H1 (cell line): ENCODE results near the gene PXDC1. TPM values are rescaled to one million over a fixed set of nuclear protein-coding genes. Genes with fewer than 3 reads are reported as not detected.

Experiments used
- CTCF ChIA-PET: fragments of 300-600 bp; sonication (Branson Sonifier 250); formaldehyde crosslinking; loops from one replicate; lab custom pipeline; 2021; ENCODE audit not compliant: partially characterized antibody; lab: Charles Lee
- POLR2A ChIA-PET: fragments of 300-600 bp; sonication (Branson Sonifier 250); formaldehyde crosslinking; loops from one replicate; lab custom pipeline; 2021; ENCODE audit warnings: inconsistent platforms; ENCODE audit not compliant: partially characterized antibody; lab: Charles Lee
- DNase-seq, 2 experiments: peaks; one replicate each; pipeline versions ENCODE4 v3.0.0 to v3.0.0-alpha.2; 2010 to 2022; ENCODE audit warnings: low spot score in 2 of 2, low read depth in 1 of 2, mixed read lengths in 1 of 2
- FAIRE-seq: peaks from 2 replicates; lab custom pipeline; 2011; peaks lifted over from hg19 to GRCh38; lab: Jason Lieb, UNC
- H2AFZ ChIP-seq: 2 replicates; pipeline ENCODE4 v1.8.1; 2012; ENCODE audit warnings: low read length, inconsistent platforms
- H2AK5ac ChIP-seq: 2 replicates; pipeline ENCODE4 v1.6.1; 2013; ENCODE audit warnings: low read depth, low read length
- H2BK120ac ChIP-seq: replicated peaks from 2 replicates; pipeline ENCODE3; 2013; ENCODE audit warnings: low read depth, low read length, inconsistent platforms
- H2BK12ac ChIP-seq: 2 replicates; pipeline ENCODE4 v1.6.1; 2013; ENCODE audit warnings: low read depth, low read length
- H2BK15ac ChIP-seq: 2 replicates; pipeline ENCODE4 v1.6.1; 2013; ENCODE audit warnings: low read length
- H2BK20ac ChIP-seq: 2 replicates; pipeline ENCODE4 v1.6.1; 2013; ENCODE audit warnings: low read length
- H2BK5ac ChIP-seq: 2 replicates; pipeline ENCODE4 v1.6.1; 2013; ENCODE audit warnings: low read depth, low read length
- H3K14ac ChIP-seq: 2 replicates; pipeline ENCODE4 v1.6.1; 2013; ENCODE audit warnings: inconsistent platforms; ENCODE audit not compliant: insufficient read length
- H3K18ac ChIP-seq: 2 replicates; pipeline ENCODE4 v1.6.1; 2013; ENCODE audit warnings: low read length; ENCODE audit errors: extremely low read depth
- H3K23ac ChIP-seq: 2 replicates; pipeline ENCODE4 v1.6.1; 2013; ENCODE audit warnings: inconsistent platforms; ENCODE audit not compliant: insufficient read length
- H3K23me2 ChIP-seq: 2 replicates; pipeline ENCODE4 v1.6.1; 2013; ENCODE audit warnings: low read depth, low read length
- H3K27ac ChIP-seq: 2 replicates; pipeline ENCODE4 v1.6.1; 2011; ENCODE audit warnings: low read depth, low read length, inconsistent platforms
- H3K27me3 ChIP-seq, 4 experiments: replicated peaks in 1 of 4; 1 replicate in 1 of 4; 2 replicates in 3 of 4; pipeline versions ENCODE4 v1.6.1 to v1.8.1; 2011 to 2013; ENCODE audit warnings: low read length in 3 of 4, mild to moderate bottlenecking in 3 of 4, inconsistent platforms in 2 of 4, mixed read lengths in 2 of 4, moderate library complexity in 1 of 4; ENCODE audit not compliant: control insufficient read depth in 3 of 4, insufficient read depth in 3 of 4; ENCODE audit errors: extremely low read depth in 1 of 4
- H3K36me3 ChIP-seq, 4 experiments: 2 replicates each; pipeline versions ENCODE4 v1.6.1 to v1.8.1; 2011 to 2013; ENCODE audit warnings: mild to moderate bottlenecking in 4 of 4, low read length in 3 of 4, moderate library complexity in 2 of 4, control low read depth in 1 of 4, inconsistent platforms in 1 of 4; ENCODE audit not compliant: insufficient read depth in 4 of 4, control insufficient read depth in 2 of 4
- H3K4ac ChIP-seq: replicated peaks from 2 replicates; pipeline ENCODE3; 2013; ENCODE audit warnings: low read length, low read depth, mixed read lengths, inconsistent platforms; ENCODE audit not compliant: insufficient read length
- H3K4me1 ChIP-seq, 4 experiments: replicated peaks in 1 of 4; 1 replicate in 1 of 4; 2 replicates in 3 of 4; pipeline versions ENCODE4 v1.6.1 to v1.8.1; 2011 to 2013; ENCODE audit warnings: low read length in 3 of 4, inconsistent platforms in 2 of 4, mixed read lengths in 1 of 4; ENCODE audit not compliant: insufficient read depth in 4 of 4, control insufficient read depth in 3 of 4
- H3K4me2 ChIP-seq, 2 experiments: 2 replicates each; pipeline versions ENCODE4 v1.6.1 to v1.8.1; 2011 to 2013; ENCODE audit warnings: low read depth in 2 of 2, low read length in 2 of 2, control low read depth in 1 of 2, inconsistent platforms in 1 of 2, mild to moderate bottlenecking in 1 of 2; ENCODE audit not compliant: insufficient read depth in 1 of 2
- H3K4me3 ChIP-seq, 4 experiments: fragments of 200-600, 300-600 bp in 1 of 4; sonication (generic), shearing (Covaris generic), sonication (Bioruptor Twin) in 1 of 4; 2 replicates each; pipeline versions ENCODE4 v1.5.1 to v1.8.1; 2011 to 2016; ENCODE audit warnings: low read length in 4 of 4, low read depth in 3 of 4, control low read depth in 2 of 4, inconsistent platforms in 2 of 4, mild to moderate bottlenecking in 2 of 4, mixed read lengths in 1 of 4, moderate library complexity in 1 of 4; ENCODE audit not compliant: insufficient read depth in 2 of 4; ENCODE audit errors: extremely low read depth in 1 of 4
- H3K56ac ChIP-seq: replicated peaks from 2 replicates; pipeline ENCODE3; 2013; ENCODE audit warnings: low read depth, mild to moderate bottlenecking, mixed read lengths, low read length, inconsistent platforms; ENCODE audit not compliant: insufficient read length
- H3K79me1 ChIP-seq: 2 replicates; pipeline ENCODE4 v1.6.1; 2013; ENCODE audit warnings: low read depth, low read length, control low read depth
- H3K79me2 ChIP-seq, 2 experiments: 2 replicates each; pipeline versions ENCODE4 v1.6.1 to v1.8.1; 2012 to 2013; ENCODE audit warnings: low read length in 2 of 2, mild to moderate bottlenecking in 2 of 2, inconsistent platforms in 1 of 2; ENCODE audit not compliant: insufficient read depth in 2 of 2, control insufficient read depth in 1 of 2
- H3K9ac ChIP-seq, 4 experiments: replicated peaks in 1 of 4; 1 replicate in 1 of 4; 2 replicates in 3 of 4; pipeline versions ENCODE4 v1.6.1 to v1.8.1; 2011 to 2013; ENCODE audit warnings: low read depth in 3 of 4, low read length in 3 of 4, control low read depth in 2 of 4, mild to moderate bottlenecking in 2 of 4, moderate library complexity in 2 of 4, inconsistent platforms in 1 of 4; ENCODE audit errors: extremely low read depth in 1 of 4
- H3K9me3 ChIP-seq, 2 experiments: 2 replicates each; pipeline versions ENCODE4 v1.6.1 to v1.8.1; 2012 to 2013; ENCODE audit warnings: mild to moderate bottlenecking in 2 of 2, moderate library complexity in 2 of 2, control low read depth in 1 of 2, inconsistent platforms in 1 of 2, low read depth in 1 of 2, low read length in 1 of 2, mixed read lengths in 1 of 2; ENCODE audit not compliant: insufficient read depth in 2 of 2
- H4K20me1 ChIP-seq, 2 experiments: replicated peaks in 1 of 2; 2 replicates each; pipeline versions ENCODE3 to v1.8.1; 2011 to 2013; ENCODE audit warnings: inconsistent platforms in 2 of 2, low read length in 2 of 2, mild to moderate bottlenecking in 1 of 2; ENCODE audit not compliant: insufficient read depth in 2 of 2, control insufficient read depth in 1 of 2
- H4K5ac ChIP-seq: 2 replicates; pipeline ENCODE4 v1.6.1; 2013; ENCODE audit warnings: low read length, low read depth, mixed read lengths, inconsistent platforms; ENCODE audit not compliant: insufficient read length
- H4K8ac ChIP-seq: 2 replicates; pipeline ENCODE4 v1.8.0; 2013; ENCODE audit warnings: mild to moderate bottlenecking, moderate library complexity, low read length, inconsistent platforms; ENCODE audit not compliant: insufficient read depth; ENCODE audit errors: extremely low read depth
- H4K91ac ChIP-seq: replicated peaks from 2 replicates; pipeline ENCODE3; 2013; ENCODE audit warnings: low read length, mixed read lengths, inconsistent platforms; ENCODE audit not compliant: insufficient read length
- BCL11A ChIP-seq, 2 experiments: IDR thresholded peaks; one replicate each; pipeline ENCODE4 v1.6.1; 2011; ENCODE audit warnings: low read depth in 2 of 2, low read length in 2 of 2, mild to moderate bottlenecking in 2 of 2
- EP300 ChIP-seq, 2 experiments: IDR thresholded peaks; 1 replicate in 1 of 2; 2 replicates in 1 of 2; pipeline ENCODE4 v1.6.1; 2011 to 2012; ENCODE audit warnings: low read depth in 2 of 2, low read length in 2 of 2, mild to moderate bottlenecking in 2 of 2, borderline replicate concordance in 1 of 2, inconsistent platforms in 1 of 2, moderate library complexity in 1 of 2
- EZH2 ChIP-seq: fragments of 200-600 bp; sonication (generic); IDR thresholded peaks from 2 replicates; pipeline ENCODE4 v1.7.1; 2012; ENCODE audit warnings: low read depth, mild to moderate bottlenecking, moderate library complexity, low read length, inconsistent platforms; ENCODE audit not compliant: severe bottlenecking
- FOSL1 ChIP-seq: IDR thresholded peaks from 2 replicates; pipeline ENCODE4 v1.6.1; 2011; ENCODE audit warnings: mild to moderate bottlenecking, low read depth, low read length, moderate library complexity; ENCODE audit not compliant: insufficient read depth
- NRF1 ChIP-seq: IDR thresholded peaks from 2 replicates; pipeline ENCODE4 v1.6.1; 2011; ENCODE audit warnings: mild to moderate bottlenecking, low read depth, low read length, improper control_type of control experiment
- POLR2A ChIP-seq, 2 experiments: IDR thresholded peaks; 1 replicate in 1 of 2; 2 replicates in 1 of 2; pipeline ENCODE4 v1.6.1; 2011; ENCODE audit warnings: low read depth in 2 of 2, low read length in 2 of 2, mild to moderate bottlenecking in 2 of 2; ENCODE audit errors: control extremely low read depth in 1 of 2
- RXRA ChIP-seq: IDR thresholded peaks from 2 replicates; pipeline ENCODE4 v1.6.1; 2011; ENCODE audit warnings: low read depth, mild to moderate bottlenecking, low read length, moderate library complexity; ENCODE audit not compliant: insufficient read depth
- SIN3A ChIP-seq, 2 experiments: IDR thresholded peaks in 1 of 2; conservative IDR thresholded peaks in 1 of 2; 2 replicates each; pipeline ENCODE4 v1.6.1; 2011 to 2012; ENCODE audit warnings: low read length in 2 of 2, improper control_type of control experiment in 1 of 2, low read depth in 1 of 2, mild to moderate bottlenecking in 1 of 2
- SIRT6 ChIP-seq: IDR thresholded peaks from one replicate; pipeline ENCODE4 v1.7.1; 2012; ENCODE audit warnings: low read length, inconsistent platforms
- SUZ12 ChIP-seq: fragments of 200-600 bp; sonication (generic); IDR thresholded peaks from 2 replicates; pipeline ENCODE4 v1.6.1; 2012; ENCODE audit warnings: mild to moderate bottlenecking, inconsistent platforms, low read length, moderate library complexity, mixed read lengths
- TCF12 ChIP-seq: IDR thresholded peaks from 2 replicates; pipeline ENCODE4 v1.6.1; 2011; ENCODE audit warnings: low read depth, mild to moderate bottlenecking, low read length
- WGBS, 2 experiments: shearing (Covaris generic) in 1 of 2; methylation state at CpG; one replicate each; pipeline versions ENCODE4 v1.1.6 to v1.1.7; 2013 to 2015; ENCODE audit warnings: low lambda C conversion rate in 2 of 2, mixed read lengths in 2 of 2, inconsistent platforms in 1 of 2, low coverage in 1 of 2, missing lambda C conversion rate in 1 of 2; ENCODE audit not compliant: insufficient replicate concordance in 2 of 2, insufficient coverage in 1 of 2, insufficient read length in 1 of 2; ENCODE audit errors: extremely low coverage in 1 of 2, missing lambda C conversion rate in 1 of 2; 5-methylcytosine and 5-hydroxymethylcytosine counted together
- polyA plus RNA-seq, 7 experiments: library from polyadenylated mRNA; depleted of rRNA in 3 of 7; stranded (reverse) in 5 of 7; unstranded in 2 of 7; fragments of >200 nt in 5 of 7; fragments of 200-250 nt in 2 of 7; gene quantifications; 1 replicate in 5 of 7; 2 replicates in 1 of 7; 4 replicates in 1 of 7; pipeline versions ENCODE4 v1.2.1 to v1.2.3, GENCODE V29; 2011 to 2013; ENCODE audit warnings: missing spikeins in 2 of 7, mixed read lengths in 2 of 7
- total RNA-seq: library from RNA; stranded (reverse); fragmentation: NEBNext Ultra II Directional; extraction: Animal tissue kit (Norgen Biotek cat#: 25700); gene quantifications from 2 replicates; pipeline ENCODE4 v1.2.1, GENCODE V29; 2021
- TF ChIP-seq, protein P1 (sequence below): IDR thresholded peaks from 2 replicates; pipeline ENCODE4 v1.6.1; 2011; ENCODE audit warnings: low read depth, mild to moderate bottlenecking, low read length; ENCODE audit not compliant: insufficient read depth

Gene PXDC1
- total and polyA plus RNA-seq, 2 of the 8 experiments (the other 6 are each of a cell fraction or from before 2014, with no cell fraction given) = 1.7 to 2.0 TPM

DNA sequence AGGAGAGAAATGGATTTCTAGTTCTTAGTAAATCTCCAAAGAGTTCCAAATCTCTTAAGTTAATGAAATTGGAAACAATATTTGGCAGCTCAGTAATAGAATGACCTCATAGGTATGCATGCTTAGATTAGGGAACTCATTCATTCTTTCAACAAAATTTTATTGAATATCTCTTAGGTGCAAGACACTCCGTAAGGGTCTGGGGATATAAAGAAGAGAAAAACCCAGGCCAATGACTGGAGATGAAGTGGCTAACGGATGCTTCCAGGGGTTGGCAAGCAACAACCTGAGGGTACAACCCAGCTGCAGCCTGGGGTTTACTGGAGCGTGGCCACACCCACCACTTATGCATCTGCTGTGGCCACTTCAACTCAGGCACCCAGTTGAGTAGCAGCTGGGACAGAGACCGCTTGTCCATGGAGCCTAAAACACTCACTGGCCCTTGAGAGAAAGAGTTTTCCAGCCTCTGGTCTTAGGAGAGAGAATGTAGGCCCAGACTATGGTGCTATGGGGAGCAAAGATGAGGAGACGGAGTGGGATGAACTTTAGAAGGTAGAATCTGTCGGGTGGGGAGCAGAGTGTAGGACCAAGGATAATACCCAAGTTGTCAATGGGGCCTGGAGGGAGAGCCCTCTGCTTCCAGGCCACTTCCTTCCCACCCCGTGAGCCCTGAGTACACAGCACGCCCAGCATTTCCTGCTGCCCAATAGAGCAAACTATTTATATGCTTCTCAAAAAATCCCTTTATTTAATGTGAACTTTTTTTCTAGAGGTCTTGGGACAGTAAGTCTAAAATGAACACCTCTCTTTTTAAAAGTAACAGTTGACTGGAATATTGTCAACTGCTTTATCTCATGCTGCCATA, 46.8 kb upstream of the PXDC1 start:
- POLR2A ChIA-PET = no interaction called here
- H3K79me2 ChIP-seq = no peaks in the 10 kb centered on the region
- FAIRE-seq = no peak
- H3K14ac ChIP-seq = no peak overlapping the region
- H4K8ac ChIP-seq = no peak overlapping the region
- no peaks in the 10 kb centered on the region; a peak in 3 of 7 replicates for H3K27me3 ChIP-seq
- H2BK12ac ChIP-seq = no peak overlapping the region
- H2AK5ac ChIP-seq = no peak overlapping the region
- no peak overlapping the region for H4K91ac ChIP-seq
- H4K5ac ChIP-seq = no peak overlapping the region
- no peak overlapping the region for H3K4ac ChIP-seq
- H3K79me1 ChIP-seq = no peaks in the 10 kb centered on the region
- no peak overlapping the region for H2BK15ac ChIP-seq
- DNase-seq = no peak
- no peak for TF ChIP-seq EZH2
- no peak for TF ChIP-seq NRF1
- TF ChIP-seq SUZ12 = no peak
- no peak for TF ChIP-seq BCL11A (IDR thresholded peaks at IDR 0.05; ENCODE audit: low read depth in 2 of 2, low read length in 2 of 2)
- TF ChIP-seq TCF12 = no peak
- TF ChIP-seq SIN3A (conservative IDR thresholded peaks at IDR 0.05 in 1 of 2, IDR thresholded peaks at IDR 0.05 in 1 of 2; ENCODE audit: low read depth in 1 of 2, low read length in 2 of 2) = no peak
- TF ChIP-seq, protein P1, sequence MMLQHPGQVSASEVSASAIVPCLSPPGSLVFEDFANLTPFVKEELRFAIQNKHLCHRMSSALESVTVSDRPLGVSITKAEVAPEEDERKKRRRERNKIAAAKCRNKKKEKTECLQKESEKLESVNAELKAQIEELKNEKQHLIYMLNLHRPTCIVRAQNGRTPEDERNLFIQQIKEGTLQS = no peak
- TF ChIP-seq SIRT6 = no peak
- no peak for TF ChIP-seq RXRA
- TF ChIP-seq POLR2A (IDR thresholded peaks at IDR 0.05; ENCODE audit: control extremely low read depth in 1 of 2, low read depth in 2 of 2, low read length in 2 of 2) = no peak
- TF ChIP-seq EP300 (IDR thresholded peaks at IDR 0.05; ENCODE audit: borderline replicate concordance in 1 of 2, low read depth in 2 of 2, low read length in 2 of 2) = no peak
- TF ChIP-seq FOSL1 = no peak
- H2AFZ ChIP-seq = no peak overlapping the region
- H3K9me3 ChIP-seq = no peaks in the 10 kb centered on the region
- H3K56ac ChIP-seq = no peak overlapping the region
- no peak overlapping the region for H3K4me3 ChIP-seq
- no peak overlapping the region for H2BK20ac ChIP-seq
- no peaks in the 10 kb centered on the region for H3K23me2 ChIP-seq
- no peak overlapping the region for H3K27ac ChIP-seq
- H3K23ac ChIP-seq = no peak overlapping the region
- no peak overlapping the region for H2BK5ac ChIP-seq
- peaks cover 1 to 10% (median 6%) of the 10 kb centered on the region in 4 experiments; a peak in 6 of 7 replicates for H3K4me1 ChIP-seq
- H3K9ac ChIP-seq = no peak overlapping the region
- H3K18ac ChIP-seq = no peak overlapping the region
- no peak overlapping the region for H2BK120ac ChIP-seq
- CTCF ChIA-PET = no interaction called here
- no peak overlapping the region for H3K4me2 ChIP-seq
- H3K36me3 ChIP-seq = no peaks in the 10 kb centered on the region
- WGBS, 2 experiments = 91% methylated on average over 8 of the region's 8 CpGs; no CpG with 5 or more reads in 1 of the 2 experiments
- no peaks in the 10 kb centered on the region for H4K20me1 ChIP-seq
